ENCODE data around the gene CYP2U1. TPM values are rescaled to one million over a fixed set of nuclear protein-coding genes. Genes with fewer than 3 reads are reported as not detected.

The CYP2U1 gene
- total and polyA plus RNA-seq, 2 experiments from 2014 or later = 3.2 to 9.9 TPM

DNA sequence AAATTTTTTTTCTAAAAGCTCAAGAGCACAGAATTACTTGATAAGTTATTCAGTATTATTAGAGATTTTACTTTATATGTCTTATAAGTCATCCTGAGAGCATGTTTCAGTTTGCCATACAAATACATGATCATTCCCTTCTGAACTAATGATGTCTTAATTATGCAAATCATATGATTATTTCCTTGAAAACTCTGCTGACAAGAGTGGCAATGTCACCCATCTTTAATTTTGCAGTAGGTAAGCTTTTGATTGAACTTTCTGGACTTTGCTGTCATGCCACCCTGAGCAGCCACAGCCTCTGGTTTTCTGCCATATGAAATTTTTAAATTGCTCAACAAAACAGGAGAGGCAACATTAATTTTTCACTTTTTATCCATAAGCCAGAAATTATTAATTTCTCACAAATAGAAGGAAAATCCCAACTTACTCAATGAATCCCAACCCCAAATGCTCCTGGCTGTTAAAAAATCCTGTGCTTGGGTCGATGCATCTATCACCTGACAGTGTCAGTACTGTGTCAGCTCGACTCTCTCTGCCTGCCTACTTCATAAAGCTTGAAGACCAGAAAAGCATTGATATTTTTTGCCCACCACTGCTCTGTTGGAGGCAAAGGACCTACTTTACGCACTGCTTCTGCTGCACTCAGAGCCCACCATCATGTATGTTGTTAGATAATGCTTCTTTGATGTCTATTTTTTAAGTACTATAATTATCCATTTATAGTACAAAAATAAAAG, 46.8 kb downstream of the CYP2U1 start (continued):
- TF ChIP-seq EZH2 (IDR thresholded peaks at IDR 0.05; ENCODE audit: low read depth, unreplicated experiment) = no peak
- TF ChIP-seq, protein P1, sequence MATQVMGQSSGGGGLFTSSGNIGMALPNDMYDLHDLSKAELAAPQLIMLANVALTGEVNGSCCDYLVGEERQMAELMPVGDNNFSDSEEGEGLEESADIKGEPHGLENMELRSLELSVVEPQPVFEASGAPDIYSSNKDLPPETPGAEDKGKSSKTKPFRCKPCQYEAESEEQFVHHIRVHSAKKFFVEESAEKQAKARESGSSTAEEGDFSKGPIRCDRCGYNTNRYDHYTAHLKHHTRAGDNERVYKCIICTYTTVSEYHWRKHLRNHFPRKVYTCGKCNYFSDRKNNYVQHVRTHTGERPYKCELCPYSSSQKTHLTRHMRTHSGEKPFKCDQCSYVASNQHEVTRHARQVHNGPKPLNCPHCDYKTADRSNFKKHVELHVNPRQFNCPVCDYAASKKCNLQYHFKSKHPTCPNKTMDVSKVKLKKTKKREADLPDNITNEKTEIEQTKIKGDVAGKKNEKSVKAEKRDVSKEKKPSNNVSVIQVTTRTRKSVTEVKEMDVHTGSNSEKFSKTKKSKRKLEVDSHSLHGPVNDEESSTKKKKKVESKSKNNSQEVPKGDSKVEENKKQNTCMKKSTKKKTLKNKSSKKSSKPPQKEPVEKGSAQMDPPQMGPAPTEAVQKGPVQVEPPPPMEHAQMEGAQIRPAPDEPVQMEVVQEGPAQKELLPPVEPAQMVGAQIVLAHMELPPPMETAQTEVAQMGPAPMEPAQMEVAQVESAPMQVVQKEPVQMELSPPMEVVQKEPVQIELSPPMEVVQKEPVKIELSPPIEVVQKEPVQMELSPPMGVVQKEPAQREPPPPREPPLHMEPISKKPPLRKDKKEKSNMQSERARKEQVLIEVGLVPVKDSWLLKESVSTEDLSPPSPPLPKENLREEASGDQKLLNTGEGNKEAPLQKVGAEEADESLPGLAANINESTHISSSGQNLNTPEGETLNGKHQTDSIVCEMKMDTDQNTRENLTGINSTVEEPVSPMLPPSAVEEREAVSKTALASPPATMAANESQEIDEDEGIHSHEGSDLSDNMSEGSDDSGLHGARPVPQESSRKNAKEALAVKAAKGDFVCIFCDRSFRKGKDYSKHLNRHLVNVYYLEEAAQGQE (IDR thresholded peaks at IDR 0.05; ENCODE audit: unreplicated experiment) = no peak

DNA sequence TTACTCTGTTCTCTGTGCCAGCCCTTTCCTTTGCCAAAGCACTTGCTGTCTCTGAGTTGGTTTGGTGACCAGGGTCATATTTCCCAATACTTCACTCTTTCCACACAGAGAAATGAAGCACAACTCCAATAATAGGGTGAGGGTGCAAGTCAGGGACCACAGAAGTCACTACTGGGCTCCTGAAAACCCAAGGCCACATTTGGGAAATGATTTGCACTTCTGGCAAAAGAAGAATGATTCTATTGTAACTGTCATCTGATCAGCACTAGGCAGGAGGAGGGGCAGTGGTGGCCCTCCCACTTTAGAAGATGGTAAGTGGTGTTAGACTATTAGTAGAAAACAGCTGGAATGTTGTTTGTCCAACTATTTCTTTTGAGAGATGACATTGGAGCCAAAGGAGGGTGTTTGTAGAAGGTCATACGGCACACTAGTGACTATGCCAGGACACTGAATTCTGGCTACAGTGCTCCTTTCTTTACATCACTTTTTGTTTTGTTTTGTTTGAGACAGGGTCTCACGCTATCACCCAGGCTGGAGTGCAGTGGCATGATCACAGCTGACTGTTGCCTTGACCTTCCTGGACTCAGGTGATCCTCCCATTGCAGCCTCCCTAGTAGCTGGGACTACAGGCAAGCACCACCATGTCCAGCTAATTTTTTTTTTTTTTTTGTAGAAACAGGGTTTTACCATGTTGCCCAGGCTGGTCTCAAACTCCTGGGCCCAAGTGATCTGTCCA, 47.5 kb downstream of the CYP2U1 start:
- no peaks in the 10 kb centered on the region for H3K27me3 Mint-ChIP-seq (ENCODE audit: insufficient read depth, low read depth, poor library complexity)
- H3K27ac Mint-ChIP-seq = no peak overlapping the region
- H3K36me3 Mint-ChIP-seq (ENCODE audit: low read depth) = no peaks in the 10 kb centered on the region; the same call in 2 of the 3 replicates
- Histone ChIP-seq H4K20me1 (replicated peaks; ENCODE audit: insufficient read depth) (no peaks in the 10 kb centered on the region), H3K4me1 (ENCODE audit: insufficient read depth) (no peaks in the 10 kb centered on the region), H3F3A (replicated peaks; ENCODE audit: low read depth) (no peaks in the 10 kb centered on the region), H2AFZ (no peak overlapping the region), H3K4me2 (no peak overlapping the region), H3K27me3 (ENCODE audit: insufficient read depth) (no peaks in the 10 kb centered on the region), H3K27ac (ENCODE audit: low read depth) (no peak overlapping the region), H3K36me3 (ENCODE audit: insufficient read depth) (no peaks in the 10 kb centered on the region), H3K9me2 (ENCODE audit: insufficient read depth) (peaks cover 5% of the 10 kb centered on the region; the same call in 1 of the 2 replicates), H3K79me2 (replicated peaks; ENCODE audit: insufficient read depth) (no peaks in the 10 kb centered on the region), H3K4me3 (no peak overlapping the region)
- peaks cover 3% of the 10 kb centered on the region; the same call in 1 of the 3 replicates for H3K9me3 Mint-ChIP-seq
- no peak for DNase-seq (ENCODE audit: low spot score)
- no peak for ATAC-seq
- no peaks in the 10 kb centered on the region for H3K4me1 Mint-ChIP-seq
- H3K4me3 Mint-ChIP-seq = no peak overlapping the region
- TF ChIP-seq CREB1 (CRISPR knock-in tag; IDR thresholded peaks at IDR 0.05; ENCODE audit: low read depth) = no peak
- no peak for TF ChIP-seq EZH2 (IDR thresholded peaks at IDR 0.05; ENCODE audit: low read depth, unreplicated experiment)
- TF ChIP-seq, protein P2, sequence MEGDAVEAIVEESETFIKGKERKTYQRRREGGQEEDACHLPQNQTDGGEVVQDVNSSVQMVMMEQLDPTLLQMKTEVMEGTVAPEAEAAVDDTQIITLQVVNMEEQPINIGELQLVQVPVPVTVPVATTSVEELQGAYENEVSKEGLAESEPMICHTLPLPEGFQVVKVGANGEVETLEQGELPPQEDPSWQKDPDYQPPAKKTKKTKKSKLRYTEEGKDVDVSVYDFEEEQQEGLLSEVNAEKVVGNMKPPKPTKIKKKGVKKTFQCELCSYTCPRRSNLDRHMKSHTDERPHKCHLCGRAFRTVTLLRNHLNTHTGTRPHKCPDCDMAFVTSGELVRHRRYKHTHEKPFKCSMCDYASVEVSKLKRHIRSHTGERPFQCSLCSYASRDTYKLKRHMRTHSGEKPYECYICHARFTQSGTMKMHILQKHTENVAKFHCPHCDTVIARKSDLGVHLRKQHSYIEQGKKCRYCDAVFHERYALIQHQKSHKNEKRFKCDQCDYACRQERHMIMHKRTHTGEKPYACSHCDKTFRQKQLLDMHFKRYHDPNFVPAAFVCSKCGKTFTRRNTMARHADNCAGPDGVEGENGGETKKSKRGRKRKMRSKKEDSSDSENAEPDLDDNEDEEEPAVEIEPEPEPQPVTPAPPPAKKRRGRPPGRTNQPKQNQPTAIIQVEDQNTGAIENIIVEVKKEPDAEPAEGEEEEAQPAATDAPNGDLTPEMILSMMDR (conservative IDR thresholded peaks at IDR 0.05; ENCODE audit: low read depth in 2 of 2) = no peak
- no peak for TF ChIP-seq EZH2phosphoT487 (IDR thresholded peaks at IDR 0.05; ENCODE audit: unreplicated experiment)
- no peak for TF ChIP-seq STAT1 (IDR thresholded peaks at IDR 0.05; ENCODE audit: unreplicated experiment)
- no peak for TF ChIP-seq POLR2AphosphoS5 (IDR thresholded peaks at IDR 0.05; ENCODE audit: low read depth)
- TF ChIP-seq, protein P3, sequence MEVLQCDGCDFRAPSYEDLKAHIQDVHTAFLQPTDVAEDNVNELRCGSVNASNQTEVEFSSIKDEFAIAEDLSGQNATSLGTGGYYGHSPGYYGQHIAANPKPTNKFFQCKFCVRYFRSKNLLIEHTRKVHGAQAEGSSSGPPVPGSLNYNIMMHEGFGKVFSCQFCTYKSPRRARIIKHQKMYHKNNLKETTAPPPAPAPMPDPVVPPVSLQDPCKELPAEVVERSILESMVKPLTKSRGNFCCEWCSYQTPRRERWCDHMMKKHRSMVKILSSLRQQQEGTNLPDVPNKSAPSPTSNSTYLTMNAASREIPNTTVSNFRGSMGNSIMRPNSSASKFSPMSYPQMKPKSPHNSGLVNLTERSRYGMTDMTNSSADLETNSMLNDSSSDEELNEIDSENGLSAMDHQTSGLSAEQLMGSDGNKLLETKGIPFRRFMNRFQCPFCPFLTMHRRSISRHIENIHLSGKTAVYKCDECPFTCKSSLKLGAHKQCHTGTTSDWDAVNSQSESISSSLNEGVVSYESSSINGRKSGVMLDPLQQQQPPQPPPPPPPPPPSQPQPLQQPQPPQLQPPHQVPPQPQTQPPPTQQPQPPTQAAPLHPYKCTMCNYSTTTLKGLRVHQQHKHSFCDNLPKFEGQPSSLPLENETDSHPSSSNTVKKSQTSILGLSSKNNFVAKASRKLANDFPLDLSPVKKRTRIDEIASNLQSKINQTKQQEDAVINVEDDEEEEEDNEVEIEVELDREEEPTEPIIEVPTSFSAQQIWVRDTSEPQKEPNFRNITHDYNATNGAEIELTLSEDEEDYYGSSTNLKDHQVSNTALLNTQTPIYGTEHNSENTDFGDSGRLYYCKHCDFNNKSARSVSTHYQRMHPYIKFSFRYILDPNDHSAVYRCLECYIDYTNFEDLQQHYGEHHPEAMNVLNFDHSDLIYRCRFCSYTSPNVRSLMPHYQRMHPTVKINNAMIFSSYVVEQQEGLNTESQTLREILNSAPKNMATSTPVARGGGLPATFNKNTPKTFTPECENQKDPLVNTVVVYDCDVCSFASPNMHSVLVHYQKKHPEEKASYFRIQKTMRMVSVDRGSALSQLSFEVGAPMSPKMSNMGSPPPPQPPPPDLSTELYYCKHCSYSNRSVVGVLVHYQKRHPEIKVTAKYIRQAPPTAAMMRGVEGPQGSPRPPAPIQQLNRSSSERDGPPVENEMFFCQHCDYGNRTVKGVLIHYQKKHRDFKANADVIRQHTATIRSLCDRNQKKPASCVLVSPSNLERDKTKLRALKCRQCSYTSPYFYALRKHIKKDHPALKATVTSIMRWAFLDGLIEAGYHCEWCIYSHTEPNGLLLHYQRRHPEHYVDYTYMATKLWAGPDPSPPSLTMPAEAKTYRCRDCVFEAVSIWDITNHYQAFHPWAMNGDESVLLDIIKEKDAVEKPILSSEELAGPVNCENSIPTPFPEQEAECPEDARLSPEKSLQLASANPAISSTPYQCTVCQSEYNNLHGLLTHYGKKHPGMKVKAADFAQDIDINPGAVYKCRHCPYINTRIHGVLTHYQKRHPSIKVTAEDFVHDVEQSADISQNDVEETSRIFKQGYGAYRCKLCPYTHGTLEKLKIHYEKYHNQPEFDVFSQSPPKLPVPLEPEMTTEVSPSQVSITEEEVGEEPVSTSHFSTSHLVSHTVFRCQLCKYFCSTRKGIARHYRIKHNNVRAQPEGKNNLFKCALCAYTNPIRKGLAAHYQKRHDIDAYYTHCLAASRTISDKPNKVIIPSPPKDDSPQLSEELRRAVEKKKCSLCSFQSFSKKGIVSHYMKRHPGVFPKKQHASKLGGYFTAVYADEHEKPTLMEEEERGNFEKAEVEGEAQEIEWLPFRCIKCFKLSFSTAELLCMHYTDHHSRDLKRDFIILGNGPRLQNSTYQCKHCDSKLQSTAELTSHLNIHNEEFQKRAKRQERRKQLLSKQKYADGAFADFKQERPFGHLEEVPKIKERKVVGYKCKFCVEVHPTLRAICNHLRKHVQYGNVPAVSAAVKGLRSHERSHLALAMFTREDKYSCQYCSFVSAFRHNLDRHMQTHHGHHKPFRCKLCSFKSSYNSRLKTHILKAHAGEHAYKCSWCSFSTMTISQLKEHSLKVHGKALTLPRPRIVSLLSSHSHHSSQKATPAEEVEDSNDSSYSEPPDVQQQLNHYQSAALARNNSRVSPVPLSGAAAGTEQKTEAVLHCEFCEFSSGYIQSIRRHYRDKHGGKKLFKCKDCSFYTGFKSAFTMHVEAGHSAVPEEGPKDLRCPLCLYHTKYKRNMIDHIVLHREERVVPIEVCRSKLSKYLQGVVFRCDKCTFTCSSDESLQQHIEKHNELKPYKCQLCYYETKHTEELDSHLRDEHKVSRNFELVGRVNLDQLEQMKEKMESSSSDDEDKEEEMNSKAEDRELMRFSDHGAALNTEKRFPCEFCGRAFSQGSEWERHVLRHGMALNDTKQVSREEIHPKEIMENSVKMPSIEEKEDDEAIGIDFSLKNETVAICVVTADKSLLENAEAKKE (CRISPR knock-in tag; IDR thresholded peaks at IDR 0.05) = no peak
- no peak for TF ChIP-seq ZNF331 (CRISPR knock-in tag; IDR thresholded peaks at IDR 0.05; ENCODE audit: low read depth)
- TF ChIP-seq, protein P4, sequence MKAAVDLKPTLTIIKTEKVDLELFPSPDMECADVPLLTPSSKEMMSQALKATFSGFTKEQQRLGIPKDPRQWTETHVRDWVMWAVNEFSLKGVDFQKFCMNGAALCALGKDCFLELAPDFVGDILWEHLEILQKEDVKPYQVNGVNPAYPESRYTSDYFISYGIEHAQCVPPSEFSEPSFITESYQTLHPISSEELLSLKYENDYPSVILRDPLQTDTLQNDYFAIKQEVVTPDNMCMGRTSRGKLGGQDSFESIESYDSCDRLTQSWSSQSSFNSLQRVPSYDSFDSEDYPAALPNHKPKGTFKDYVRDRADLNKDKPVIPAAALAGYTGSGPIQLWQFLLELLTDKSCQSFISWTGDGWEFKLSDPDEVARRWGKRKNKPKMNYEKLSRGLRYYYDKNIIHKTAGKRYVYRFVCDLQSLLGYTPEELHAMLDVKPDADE (IDR thresholded peaks at IDR 0.05) = no peak
